ENCODE measurements around the gene SNTG2. TPM values are rescaled to one million over a fixed set of nuclear protein-coding genes. Genes with fewer than 3 reads are reported as not detected.

SNTG2 gene
- total RNA-seq, 1 donor from 2014 or later, result not detected

DNA sequence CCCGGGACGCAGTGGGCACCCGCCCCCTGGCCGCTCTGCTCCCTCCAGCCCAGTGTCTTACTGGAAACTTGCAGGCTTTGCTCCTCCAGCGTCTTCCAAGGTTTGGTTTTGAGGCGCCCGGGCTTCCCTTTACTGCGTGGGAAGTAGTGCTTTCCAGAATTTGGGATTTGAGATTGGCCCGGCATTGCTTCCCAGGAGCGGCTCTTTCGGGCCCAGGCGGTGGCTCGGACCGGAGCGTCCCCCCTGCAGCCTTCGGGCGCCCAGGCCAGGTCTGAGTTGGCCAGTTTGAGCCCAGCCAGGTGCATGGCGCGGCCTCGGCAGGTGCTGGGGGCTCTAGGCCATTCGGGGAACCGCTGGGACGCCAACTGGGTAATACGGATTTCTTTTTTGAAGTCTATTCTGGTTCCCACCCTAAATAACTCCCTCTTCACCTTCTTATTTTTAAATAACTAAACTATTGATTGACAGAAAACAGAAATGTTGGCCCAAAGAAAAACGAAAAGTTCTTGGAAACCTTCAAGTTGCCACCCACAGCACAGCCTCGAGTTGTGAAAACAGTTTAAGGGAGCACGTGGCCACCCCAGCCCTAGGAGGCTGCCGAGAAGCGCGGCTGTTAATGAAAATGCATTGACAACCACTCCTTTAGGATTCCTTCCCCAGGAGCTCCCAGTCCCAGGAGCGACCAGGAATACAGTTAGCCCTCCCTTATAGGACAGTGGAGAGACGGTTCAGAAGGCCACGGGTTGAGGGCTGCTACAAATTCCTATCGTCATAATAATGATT is 766 bp downstream of the SNTG2 start:
- no peak for DNase-seq (ENCODE audit: low read depth)
- H3K4me3 ChIP-seq (ENCODE audit: low read depth, low read length), result peak overlapping the region; percentile 52
- TF ChIP-seq, protein P1, sequence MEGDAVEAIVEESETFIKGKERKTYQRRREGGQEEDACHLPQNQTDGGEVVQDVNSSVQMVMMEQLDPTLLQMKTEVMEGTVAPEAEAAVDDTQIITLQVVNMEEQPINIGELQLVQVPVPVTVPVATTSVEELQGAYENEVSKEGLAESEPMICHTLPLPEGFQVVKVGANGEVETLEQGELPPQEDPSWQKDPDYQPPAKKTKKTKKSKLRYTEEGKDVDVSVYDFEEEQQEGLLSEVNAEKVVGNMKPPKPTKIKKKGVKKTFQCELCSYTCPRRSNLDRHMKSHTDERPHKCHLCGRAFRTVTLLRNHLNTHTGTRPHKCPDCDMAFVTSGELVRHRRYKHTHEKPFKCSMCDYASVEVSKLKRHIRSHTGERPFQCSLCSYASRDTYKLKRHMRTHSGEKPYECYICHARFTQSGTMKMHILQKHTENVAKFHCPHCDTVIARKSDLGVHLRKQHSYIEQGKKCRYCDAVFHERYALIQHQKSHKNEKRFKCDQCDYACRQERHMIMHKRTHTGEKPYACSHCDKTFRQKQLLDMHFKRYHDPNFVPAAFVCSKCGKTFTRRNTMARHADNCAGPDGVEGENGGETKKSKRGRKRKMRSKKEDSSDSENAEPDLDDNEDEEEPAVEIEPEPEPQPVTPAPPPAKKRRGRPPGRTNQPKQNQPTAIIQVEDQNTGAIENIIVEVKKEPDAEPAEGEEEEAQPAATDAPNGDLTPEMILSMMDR (conservative IDR thresholded peaks at IDR 0.05; ENCODE audit: low read depth, low read length), result no peak

- no peak for DNase-seq (ENCODE audit: low read depth)
- H3K4me3 ChIP-seq (ENCODE audit: low read depth, low read length), result no peak overlapping the region
- TF ChIP-seq, protein P1 (conservative IDR thresholded peaks at IDR 0.05; ENCODE audit: low read depth, low read length), result no peak
Observed at GRCh38 chr2:953408-953807, 2.8 kb downstream of the SNTG2 start.

DNA sequence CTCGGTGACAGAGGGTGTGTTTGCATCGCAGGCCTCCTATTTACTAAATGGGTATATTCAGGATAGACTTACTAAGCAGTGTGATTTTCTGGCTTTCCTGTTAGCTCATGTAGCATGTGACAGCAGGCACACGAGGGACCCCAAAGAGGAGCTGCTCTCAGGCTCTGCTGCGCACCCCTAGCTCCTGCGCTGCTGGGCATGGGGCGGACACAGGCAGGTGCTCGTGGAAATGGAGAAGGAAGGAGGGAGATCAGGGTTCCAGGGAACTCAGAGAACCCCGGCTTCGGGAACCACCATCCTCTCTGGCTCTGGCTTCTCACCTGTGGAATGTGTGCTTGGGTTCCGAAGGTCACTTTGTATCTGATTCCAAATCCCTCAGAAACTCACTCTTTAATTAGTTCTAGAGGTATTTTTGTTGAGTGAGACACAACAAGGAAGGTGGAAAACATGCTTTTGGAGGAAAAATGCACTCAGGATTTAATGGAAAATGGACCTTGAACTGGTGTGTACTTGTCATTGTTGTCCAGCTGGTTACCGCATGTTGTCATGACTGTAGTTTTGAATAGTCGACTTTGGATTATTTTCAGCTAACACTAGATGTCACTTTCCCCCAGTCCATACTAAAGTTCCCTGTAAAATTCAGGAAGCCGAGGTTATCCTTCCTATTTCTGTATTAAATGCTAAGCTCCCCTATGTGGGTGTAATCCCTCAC is 3.5 kb downstream of the SNTG2 start:
- DNase-seq (ENCODE audit: low read depth), result no peak
- TF ChIP-seq, protein P1 (conservative IDR thresholded peaks at IDR 0.05; ENCODE audit: low read depth, low read length), result peak; percentile 52
- no peak overlapping the region for H3K4me3 ChIP-seq (ENCODE audit: low read depth, low read length)

DNA sequence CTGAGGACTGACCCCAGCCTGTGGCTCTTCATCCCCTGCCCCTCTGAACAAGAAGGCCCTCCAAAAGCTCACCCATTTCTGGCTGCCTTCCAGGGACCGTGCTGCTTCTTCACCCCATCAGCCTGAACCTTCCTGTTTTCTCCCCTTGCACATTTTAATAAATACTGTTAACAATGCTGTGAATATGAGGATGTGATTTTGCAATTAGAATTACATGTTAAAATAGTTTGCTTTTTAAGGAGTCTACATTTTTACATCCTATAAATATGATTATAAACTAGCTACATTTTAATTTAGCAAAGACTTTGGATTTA is 4.0 kb downstream of the SNTG2 start:
- H3K4me3 ChIP-seq (ENCODE audit: low read depth, low read length), result no peak overlapping the region
- DNase-seq (ENCODE audit: low read depth), result no peak
- TF ChIP-seq, protein P1 (conservative IDR thresholded peaks at IDR 0.05; ENCODE audit: low read depth, low read length), result no peak

- no peak for DNase-seq (ENCODE audit: low read depth)
- TF ChIP-seq, protein P1 (conservative IDR thresholded peaks at IDR 0.05; ENCODE audit: low read depth, low read length), result no peak
- H3K4me3 ChIP-seq (ENCODE audit: low read depth, low read length), result no peak overlapping the region
Observed at GRCh38 chr2:955829-956731, 5.4 kb downstream of the SNTG2 start.

GRCh38 chr2:959457-959856 is 8.8 kb downstream of the SNTG2 start:
- no peak for DNase-seq (ENCODE audit: low read depth)
- H3K4me3 ChIP-seq (ENCODE audit: low read depth, low read length), result no peak overlapping the region
- TF ChIP-seq, protein P1 (conservative IDR thresholded peaks at IDR 0.05; ENCODE audit: low read depth, low read length), result no peak

Data from epithelial cell of proximal tubule (primary cell).